PFSK-1 (cell line): ENCODE results near the gene CEP104.

Experiments
- POLR2AphosphoS5 ChIP-seq: IDR thresholded peaks from 2 replicates; pipeline ENCODE4 v1.6.1; 2012; ENCODE audit warnings: low read depth, mild to moderate bottlenecking, control low read depth, low read length, moderate library complexity
- TAF1 ChIP-seq: IDR thresholded peaks from 2 replicates; pipeline ENCODE4 v1.6.1; 2012; ENCODE audit warnings: low read length, control low read depth, borderline replicate concordance; ENCODE audit not compliant: insufficient read depth
- TF ChIP-seq, protein P1 (sequence below), 2 experiments: IDR thresholded peaks; 2 replicates each; pipeline versions ENCODE4 v1.6.1 to v1.8.0; 2011 to 2012; ENCODE audit warnings: low read depth in 2 of 2, low read length in 2 of 2, control low read depth in 1 of 2, inconsistent platforms in 1 of 2, mild to moderate bottlenecking in 1 of 2, moderate library complexity in 1 of 2; ENCODE audit not compliant: insufficient read depth in 1 of 2

DNA sequence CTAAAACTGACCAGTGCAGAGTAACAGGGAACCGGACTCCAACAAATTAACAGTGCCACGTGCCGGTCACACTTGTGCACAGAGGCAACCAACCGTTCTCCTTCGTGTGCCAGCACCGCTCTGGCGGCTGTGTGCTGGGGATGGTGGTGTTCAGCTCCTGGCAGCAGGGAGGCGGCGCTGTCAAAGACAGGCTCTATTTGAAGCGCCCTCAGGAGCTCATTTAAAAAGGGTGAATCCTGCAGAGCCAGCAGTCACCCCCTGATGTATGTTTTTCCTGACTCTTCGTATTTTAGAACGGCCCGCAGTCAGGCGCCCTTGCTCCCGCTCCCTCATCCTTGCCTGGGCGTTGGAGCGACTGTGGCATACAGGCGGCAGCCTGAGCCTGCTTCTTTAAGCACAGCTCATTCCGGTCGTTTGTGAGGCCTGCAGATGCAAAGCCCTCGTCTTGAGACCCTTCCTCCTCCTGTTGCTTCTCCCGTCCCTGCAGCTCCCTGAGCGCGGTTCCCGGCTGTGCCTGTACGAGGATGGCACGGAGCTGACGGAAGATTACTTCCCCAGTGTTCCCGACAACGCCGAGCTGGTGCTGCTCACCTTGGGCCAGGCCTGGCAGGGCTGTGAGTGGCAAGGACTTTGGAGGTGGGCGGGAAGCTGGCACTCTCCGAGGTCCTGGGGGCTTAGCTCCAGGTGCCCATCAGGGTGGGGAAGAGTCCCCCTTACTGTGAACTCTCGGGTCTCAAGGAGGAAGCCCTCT, 1.4 kb upstream of the CEP104 start:
- no peak for TF ChIP-seq TAF1
- TF ChIP-seq POLR2AphosphoS5: no peak
- TF ChIP-seq, protein P1, sequence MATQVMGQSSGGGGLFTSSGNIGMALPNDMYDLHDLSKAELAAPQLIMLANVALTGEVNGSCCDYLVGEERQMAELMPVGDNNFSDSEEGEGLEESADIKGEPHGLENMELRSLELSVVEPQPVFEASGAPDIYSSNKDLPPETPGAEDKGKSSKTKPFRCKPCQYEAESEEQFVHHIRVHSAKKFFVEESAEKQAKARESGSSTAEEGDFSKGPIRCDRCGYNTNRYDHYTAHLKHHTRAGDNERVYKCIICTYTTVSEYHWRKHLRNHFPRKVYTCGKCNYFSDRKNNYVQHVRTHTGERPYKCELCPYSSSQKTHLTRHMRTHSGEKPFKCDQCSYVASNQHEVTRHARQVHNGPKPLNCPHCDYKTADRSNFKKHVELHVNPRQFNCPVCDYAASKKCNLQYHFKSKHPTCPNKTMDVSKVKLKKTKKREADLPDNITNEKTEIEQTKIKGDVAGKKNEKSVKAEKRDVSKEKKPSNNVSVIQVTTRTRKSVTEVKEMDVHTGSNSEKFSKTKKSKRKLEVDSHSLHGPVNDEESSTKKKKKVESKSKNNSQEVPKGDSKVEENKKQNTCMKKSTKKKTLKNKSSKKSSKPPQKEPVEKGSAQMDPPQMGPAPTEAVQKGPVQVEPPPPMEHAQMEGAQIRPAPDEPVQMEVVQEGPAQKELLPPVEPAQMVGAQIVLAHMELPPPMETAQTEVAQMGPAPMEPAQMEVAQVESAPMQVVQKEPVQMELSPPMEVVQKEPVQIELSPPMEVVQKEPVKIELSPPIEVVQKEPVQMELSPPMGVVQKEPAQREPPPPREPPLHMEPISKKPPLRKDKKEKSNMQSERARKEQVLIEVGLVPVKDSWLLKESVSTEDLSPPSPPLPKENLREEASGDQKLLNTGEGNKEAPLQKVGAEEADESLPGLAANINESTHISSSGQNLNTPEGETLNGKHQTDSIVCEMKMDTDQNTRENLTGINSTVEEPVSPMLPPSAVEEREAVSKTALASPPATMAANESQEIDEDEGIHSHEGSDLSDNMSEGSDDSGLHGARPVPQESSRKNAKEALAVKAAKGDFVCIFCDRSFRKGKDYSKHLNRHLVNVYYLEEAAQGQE (IDR thresholded peaks at IDR 0.05; ENCODE audit: insufficient read depth in 1 of 2, low read depth in 2 of 2, low read length in 2 of 2): no peak
